OCI-LY1 (cell line): ENCODE data around the gene RPUSD4.

Experiments used
- H2AFZ ChIP-seq: fragments of 200-600 bp; sonication (generic), shearing (Covaris generic); 2 replicates; pipeline ENCODE4 v1.6.0; 2014; ENCODE audit warnings: antibody characterized with exemption, mild to moderate bottlenecking, low read length
- H3F3A ChIP-seq: fragments of 200-600 bp; sonication (generic), shearing (Covaris generic); 2 replicates; pipeline ENCODE4 v1.6.0; 2014; ENCODE audit warnings: mild to moderate bottlenecking, antibody characterized with exemption, low read length, moderate library complexity; ENCODE audit not compliant: insufficient read depth
- H3K27ac ChIP-seq: fragments of 200-600 bp; sonication (generic); 2 replicates; pipeline ENCODE4 v1.5.1; 2014; ENCODE audit warnings: low read length, mixed run types, mild to moderate bottlenecking, low read depth; ENCODE audit not compliant: poor library complexity, severe bottlenecking
- H3K27me3 ChIP-seq: fragments of 200-600 bp; sonication (generic); 2 replicates; pipeline ENCODE4 v1.6.0; 2014; ENCODE audit warnings: antibody characterized with exemption, mild to moderate bottlenecking, low read length, moderate library complexity; ENCODE audit not compliant: insufficient read depth
- H3K36me3 ChIP-seq: fragments of 200-600 bp; sonication (generic); 2 replicates; pipeline ENCODE4 v1.6.1; 2014; ENCODE audit warnings: mild to moderate bottlenecking, antibody characterized with exemption, low read length, moderate library complexity, mixed read lengths; ENCODE audit not compliant: insufficient read depth
- H3K4me1 ChIP-seq: fragments of 200-600 bp; sonication (generic); 2 replicates; pipeline ENCODE4 v1.5.1; 2014; ENCODE audit warnings: mild to moderate bottlenecking, low read length, moderate library complexity; ENCODE audit not compliant: insufficient read depth, severe bottlenecking
- H3K4me2 ChIP-seq: fragments of 200-600 bp; sonication (generic), shearing (Covaris generic); 2 replicates; pipeline ENCODE4 v1.6.1; 2014; ENCODE audit warnings: low read length
- H3K4me3 ChIP-seq: fragments of 200-600 bp; sonication (generic); 2 replicates; pipeline ENCODE4 v1.5.1; 2014; ENCODE audit warnings: low read length, low read depth, mild to moderate bottlenecking, mixed read lengths; ENCODE audit not compliant: poor library complexity, severe bottlenecking
- H3K79me2 ChIP-seq: fragments of 200-600 bp; shearing (Covaris generic); 2 replicates; pipeline ENCODE4 v1.6.1; 2016; ENCODE audit warnings: mixed run types, low read length, mixed read lengths; ENCODE audit not compliant: insufficient read depth
- H3K9ac ChIP-seq: fragments of 200-600 bp; sonication (generic), shearing (Covaris generic); 2 replicates; pipeline ENCODE4 v1.6.1; 2014; ENCODE audit warnings: mild to moderate bottlenecking, low read length, mixed read lengths
- H3K9me2 ChIP-seq: fragments of 200-600 bp; sonication (generic), shearing (Covaris generic); 2 replicates; pipeline ENCODE4 v1.6.1; 2014; ENCODE audit warnings: low read depth, mild to moderate bottlenecking, low read length, mixed read lengths
- H3K9me3 ChIP-seq: fragments of 200-600 bp; shearing (Covaris generic); 2 replicates; pipeline ENCODE4 v1.6.1; 2014; ENCODE audit warnings: low read length, mixed read lengths
- H4K20me1 ChIP-seq: fragments of 200-600 bp; sonication (generic), shearing (Covaris generic); 2 replicates; pipeline ENCODE4 v1.6.0; 2016; ENCODE audit warnings: mild to moderate bottlenecking, low read length; ENCODE audit not compliant: insufficient read depth
- EZH2 ChIP-seq: fragments of 200-600 bp; sonication (generic), shearing (Covaris generic); IDR thresholded peaks from 2 replicates; pipeline ENCODE4 v1.8.0; 2017; ENCODE audit warnings: borderline replicate concordance, mixed run types, mild to moderate bottlenecking, antibody characterized with exemption, low read length, moderate library complexity, mixed read lengths
- TF ChIP-seq, protein P1 (sequence below): fragments of 200-600 bp; sonication (generic), shearing (Covaris generic); IDR thresholded peaks from 2 replicates; pipeline ENCODE4 v1.5.1; 2017; ENCODE audit warnings: mild to moderate bottlenecking, antibody characterized with exemption, low read length, moderate library complexity, mixed read lengths

RPUSD4 gene

GRCh38 chr11:126189109-126189929 lies 22.1 kb downstream of the RPUSD4 start:
- H4K20me1 ChIP-seq = no peaks in the 10 kb centered on the region
- TF ChIP-seq, protein P1, sequence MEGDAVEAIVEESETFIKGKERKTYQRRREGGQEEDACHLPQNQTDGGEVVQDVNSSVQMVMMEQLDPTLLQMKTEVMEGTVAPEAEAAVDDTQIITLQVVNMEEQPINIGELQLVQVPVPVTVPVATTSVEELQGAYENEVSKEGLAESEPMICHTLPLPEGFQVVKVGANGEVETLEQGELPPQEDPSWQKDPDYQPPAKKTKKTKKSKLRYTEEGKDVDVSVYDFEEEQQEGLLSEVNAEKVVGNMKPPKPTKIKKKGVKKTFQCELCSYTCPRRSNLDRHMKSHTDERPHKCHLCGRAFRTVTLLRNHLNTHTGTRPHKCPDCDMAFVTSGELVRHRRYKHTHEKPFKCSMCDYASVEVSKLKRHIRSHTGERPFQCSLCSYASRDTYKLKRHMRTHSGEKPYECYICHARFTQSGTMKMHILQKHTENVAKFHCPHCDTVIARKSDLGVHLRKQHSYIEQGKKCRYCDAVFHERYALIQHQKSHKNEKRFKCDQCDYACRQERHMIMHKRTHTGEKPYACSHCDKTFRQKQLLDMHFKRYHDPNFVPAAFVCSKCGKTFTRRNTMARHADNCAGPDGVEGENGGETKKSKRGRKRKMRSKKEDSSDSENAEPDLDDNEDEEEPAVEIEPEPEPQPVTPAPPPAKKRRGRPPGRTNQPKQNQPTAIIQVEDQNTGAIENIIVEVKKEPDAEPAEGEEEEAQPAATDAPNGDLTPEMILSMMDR = no peak
- no peak for TF ChIP-seq EZH2
- no peaks in the 10 kb centered on the region for H3K79me2 ChIP-seq
- no peak overlapping the region for H3K9ac ChIP-seq
- peaks cover 20% of the 10 kb centered on the region for H3K36me3 ChIP-seq
- no peaks in the 10 kb centered on the region for H3F3A ChIP-seq
- H3K4me1 ChIP-seq = peaks cover 18% of the 10 kb centered on the region
- peak overlapping the region; percentile 65 for H3K27ac ChIP-seq
- no peaks in the 10 kb centered on the region for H3K9me2 ChIP-seq
- H3K4me2 ChIP-seq = peak overlapping the region; percentile 58
- no peaks in the 10 kb centered on the region for H3K27me3 ChIP-seq
- no peaks in the 10 kb centered on the region for H3K9me3 ChIP-seq
- H2AFZ ChIP-seq = no peak overlapping the region
- H3K4me3 ChIP-seq = peak overlapping the region; percentile 19

DNA sequence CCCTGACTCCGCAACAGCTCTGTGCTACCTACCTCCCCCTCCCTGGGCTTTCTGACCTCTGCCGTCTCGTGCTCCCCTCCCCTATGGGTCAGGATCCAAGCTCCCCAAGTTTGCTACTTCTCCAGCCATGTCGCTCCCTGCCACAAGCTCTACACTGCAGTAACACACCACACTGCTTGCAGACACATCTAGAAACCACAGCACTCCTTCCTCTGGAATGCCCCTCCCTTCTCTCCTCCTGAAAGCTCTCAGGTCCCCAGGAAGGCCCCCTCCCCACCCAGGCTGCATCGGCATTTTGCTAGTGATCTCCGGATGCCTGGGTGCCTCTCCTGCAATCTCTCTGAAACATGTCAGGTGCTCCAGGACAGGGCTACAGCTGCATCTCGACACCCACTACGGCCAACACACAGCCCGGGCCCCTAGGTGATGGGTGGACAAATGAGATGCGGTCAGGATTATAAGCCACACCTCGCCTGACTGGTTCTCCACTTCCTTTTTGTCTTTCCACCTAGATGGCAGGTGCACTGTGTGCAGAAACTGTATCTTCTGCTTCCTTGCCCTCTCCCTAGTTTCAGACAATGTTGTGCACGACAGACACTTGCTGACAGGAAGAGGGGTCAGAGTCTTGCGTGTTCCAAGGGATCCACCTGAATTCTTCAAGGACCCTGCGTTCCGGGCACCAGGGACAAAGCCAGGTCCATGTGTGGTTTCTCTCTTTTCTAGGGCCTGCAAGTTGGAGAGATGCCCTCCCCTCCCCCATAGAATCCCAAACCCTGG lies 22.9 kb downstream of the RPUSD4 start:
- Histone ChIP-seq H4K20me1 (no peaks in the 10 kb centered on the region), H3F3A (no peaks in the 10 kb centered on the region), H3K9me3 (no peaks in the 10 kb centered on the region), H3K4me3 (peak overlapping the region; percentile 19), H3K4me2 (peak overlapping the region; percentile 58), H3K27me3 (no peaks in the 10 kb centered on the region), H3K9ac (no peak overlapping the region), H2AFZ (no peak overlapping the region), H3K79me2 (no peaks in the 10 kb centered on the region), H3K36me3 (peaks cover 19% of the 10 kb centered on the region), H3K27ac (peak overlapping the region; percentile 65), H3K9me2 (no peaks in the 10 kb centered on the region), H3K4me1 (peaks cover 18% of the 10 kb centered on the region)
- no peak for TF ChIP-seq EZH2
- TF ChIP-seq, protein P1 = no peak

DNA sequence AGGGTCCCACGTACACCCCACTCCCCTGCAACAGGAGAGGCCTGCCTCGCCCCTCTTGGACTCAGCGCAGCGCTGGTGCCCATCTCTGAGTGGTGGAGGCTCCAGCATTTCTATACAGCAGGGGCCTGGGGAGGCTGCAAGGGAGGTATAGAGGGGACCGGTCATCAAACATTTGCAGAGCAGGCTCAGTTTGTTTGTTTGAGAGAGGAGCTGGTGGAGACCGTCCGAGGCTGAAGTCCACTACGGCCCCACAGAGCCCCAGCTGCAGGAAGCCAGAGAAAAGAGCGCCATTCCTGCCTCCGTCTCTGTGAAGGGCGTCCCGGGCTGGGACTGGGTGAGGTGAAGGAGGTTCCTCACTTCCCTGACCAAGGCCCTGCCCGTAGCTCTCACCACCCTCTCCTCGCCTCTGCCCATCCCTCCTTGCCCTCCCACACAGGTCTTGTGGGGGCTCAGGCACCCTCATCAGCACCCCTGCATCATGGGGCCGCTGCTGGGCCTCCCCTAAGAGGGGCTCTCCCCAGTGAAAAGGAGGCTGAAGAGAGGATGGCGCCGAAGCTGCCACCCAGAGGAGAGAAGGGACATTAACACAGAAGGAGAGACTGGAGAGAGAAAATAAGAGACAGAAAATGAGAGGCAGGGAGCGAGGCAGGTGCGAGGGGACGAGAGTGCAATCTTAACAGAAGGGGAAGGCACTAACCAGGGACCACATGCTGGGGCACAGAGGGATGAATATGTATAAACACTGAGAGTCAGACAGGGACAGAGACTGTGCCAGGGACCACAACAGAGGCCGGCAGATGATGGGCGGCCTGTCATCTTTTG lies 24.5 kb downstream of the RPUSD4 start:
- Histone ChIP-seq H3K36me3 (peaks cover 7% of the 10 kb centered on the region; the same call in 1 of the 2 replicates), H4K20me1 (no peaks in the 10 kb centered on the region), H3K9ac (no peak overlapping the region), H3K4me1 (peaks cover 18% of the 10 kb centered on the region), H3K27me3 (no peaks in the 10 kb centered on the region), H3K9me3 (no peaks in the 10 kb centered on the region), H2AFZ (no peak overlapping the region), H3K9me2 (no peaks in the 10 kb centered on the region), H3K79me2 (no peaks in the 10 kb centered on the region), H3K27ac (no peak overlapping the region), H3K4me3 (no peak overlapping the region), H3K4me2 (no peak overlapping the region), H3F3A (no peaks in the 10 kb centered on the region)
- TF ChIP-seq, protein P1 = peak; percentile 18
- TF ChIP-seq EZH2 = no peak
